HUES48 (cell line): ENCODE measurements around the gene ZNF280D.

Experiments used
- H3K27ac ChIP-seq: one replicate; pipeline ENCODE4 v1.7.0; 2013; ENCODE audit warnings: low read depth, low read length, inconsistent platforms
- H3K27me3 ChIP-seq: 2 replicates; pipeline ENCODE4 v1.6.1; 2013; ENCODE audit warnings: mild to moderate bottlenecking, low read length; ENCODE audit not compliant: control insufficient read depth, insufficient read depth
- H3K36me3 ChIP-seq: 2 replicates; pipeline ENCODE4 v1.6.1; 2013; ENCODE audit warnings: low read length; ENCODE audit not compliant: control insufficient read depth, insufficient read depth
- H3K4me1 ChIP-seq: 2 replicates; pipeline ENCODE4 v1.6.1; 2013; ENCODE audit warnings: mild to moderate bottlenecking, low read length; ENCODE audit not compliant: control insufficient read depth, insufficient read depth
- H3K4me3 ChIP-seq: 2 replicates; pipeline ENCODE4 v1.5.1; 2013; ENCODE audit warnings: mild to moderate bottlenecking, low read depth, low read length
- H3K9ac ChIP-seq: 2 replicates; pipeline ENCODE4 v1.6.1; 2013; ENCODE audit warnings: mild to moderate bottlenecking, low read depth, low read length, moderate library complexity
- H3K9me3 ChIP-seq: 2 replicates; pipeline ENCODE4 v1.6.1; 2013; ENCODE audit warnings: low read length; ENCODE audit not compliant: control insufficient read depth, insufficient read depth

ZNF280D gene

GRCh38 chr15:56602253-56602652 lies 131.1 kb downstream of the ZNF280D start:
- H3K27ac ChIP-seq, result no peak overlapping the region
- no peaks in the 10 kb centered on the region for H3K27me3 ChIP-seq
- no peaks in the 10 kb centered on the region for H3K36me3 ChIP-seq
- peaks cover 21% of the 10 kb centered on the region for H3K9me3 ChIP-seq
- H3K4me1 ChIP-seq, result no peaks in the 10 kb centered on the region
- no peak overlapping the region for H3K9ac ChIP-seq
- no peak overlapping the region for H3K4me3 ChIP-seq

GRCh38 chr15:56600380-56600779 lies 132.9 kb downstream of the ZNF280D start:
- no peak overlapping the region for H3K9ac ChIP-seq
- no peak overlapping the region for H3K27ac ChIP-seq
- peaks cover 21% of the 10 kb centered on the region for H3K9me3 ChIP-seq
- no peaks in the 10 kb centered on the region for H3K4me1 ChIP-seq
- H3K4me3 ChIP-seq, result no peak overlapping the region
- no peaks in the 10 kb centered on the region for H3K36me3 ChIP-seq
- no peaks in the 10 kb centered on the region for H3K27me3 ChIP-seq

GRCh38 chr15:56598991-56599390 lies 134.3 kb downstream of the ZNF280D start:
- Histone ChIP-seq H3K36me3 (no peaks in the 10 kb centered on the region), H3K9me3 (peaks cover 17% of the 10 kb centered on the region), H3K27me3 (no peaks in the 10 kb centered on the region), H3K4me1 (no peaks in the 10 kb centered on the region), H3K27ac (no peak overlapping the region), H3K4me3 (no peak overlapping the region), H3K9ac (no peak overlapping the region)

GRCh38 chr15:56587686-56588085 lies 145.6 kb downstream of the ZNF280D start:
- H3K36me3 ChIP-seq, result no peaks in the 10 kb centered on the region
- H3K9me3 ChIP-seq, result no peaks in the 10 kb centered on the region
- no peaks in the 10 kb centered on the region for H3K4me1 ChIP-seq
- H3K4me3 ChIP-seq, result no peak overlapping the region
- no peak overlapping the region for H3K9ac ChIP-seq
- H3K27me3 ChIP-seq, result no peaks in the 10 kb centered on the region
- H3K27ac ChIP-seq, result no peak overlapping the region

- H3K4me1 ChIP-seq, result no peaks in the 10 kb centered on the region
- no peak overlapping the region for H3K4me3 ChIP-seq
- no peak overlapping the region for H3K9ac ChIP-seq
- no peak overlapping the region for H3K27ac ChIP-seq
- no peaks in the 10 kb centered on the region for H3K9me3 ChIP-seq
- no peaks in the 10 kb centered on the region for H3K36me3 ChIP-seq
- no peaks in the 10 kb centered on the region for H3K27me3 ChIP-seq
Measured at GRCh38 chr15:56586206-56586605, 147.1 kb downstream of the ZNF280D start.

GRCh38 chr15:56582785-56583184 lies 150.5 kb downstream of the ZNF280D start:
- Histone ChIP-seq H3K27me3 (no peaks in the 10 kb centered on the region), H3K27ac (no peak overlapping the region)

More at GRCh38 chr15:56582785-56583184, 150.5 kb downstream of the ZNF280D start:
- Histone ChIP-seq H3K4me3 (no peak overlapping the region), H3K36me3 (no peaks in the 10 kb centered on the region), H3K9ac (no peak overlapping the region), H3K4me1 (no peaks in the 10 kb centered on the region), H3K9me3 (no peaks in the 10 kb centered on the region)
